Measurements from ENCODE around the gene AKIRIN1. TPM values are rescaled to one million over a fixed set of nuclear protein-coding genes. Genes with fewer than 3 reads are reported as not detected.
A peak's percentile ranks its signal among the peaks of the same experiment; 100 is the strongest.
"Not testable (repeated sequence)": the region's sequence is repeated elsewhere in the genome, so short reads cannot be mapped to it uniquely, and the experiment has no call there.

Gene AKIRIN1
- total RNA-seq, 1 experiment from 2014 or later: 268 TPM

DNA sequence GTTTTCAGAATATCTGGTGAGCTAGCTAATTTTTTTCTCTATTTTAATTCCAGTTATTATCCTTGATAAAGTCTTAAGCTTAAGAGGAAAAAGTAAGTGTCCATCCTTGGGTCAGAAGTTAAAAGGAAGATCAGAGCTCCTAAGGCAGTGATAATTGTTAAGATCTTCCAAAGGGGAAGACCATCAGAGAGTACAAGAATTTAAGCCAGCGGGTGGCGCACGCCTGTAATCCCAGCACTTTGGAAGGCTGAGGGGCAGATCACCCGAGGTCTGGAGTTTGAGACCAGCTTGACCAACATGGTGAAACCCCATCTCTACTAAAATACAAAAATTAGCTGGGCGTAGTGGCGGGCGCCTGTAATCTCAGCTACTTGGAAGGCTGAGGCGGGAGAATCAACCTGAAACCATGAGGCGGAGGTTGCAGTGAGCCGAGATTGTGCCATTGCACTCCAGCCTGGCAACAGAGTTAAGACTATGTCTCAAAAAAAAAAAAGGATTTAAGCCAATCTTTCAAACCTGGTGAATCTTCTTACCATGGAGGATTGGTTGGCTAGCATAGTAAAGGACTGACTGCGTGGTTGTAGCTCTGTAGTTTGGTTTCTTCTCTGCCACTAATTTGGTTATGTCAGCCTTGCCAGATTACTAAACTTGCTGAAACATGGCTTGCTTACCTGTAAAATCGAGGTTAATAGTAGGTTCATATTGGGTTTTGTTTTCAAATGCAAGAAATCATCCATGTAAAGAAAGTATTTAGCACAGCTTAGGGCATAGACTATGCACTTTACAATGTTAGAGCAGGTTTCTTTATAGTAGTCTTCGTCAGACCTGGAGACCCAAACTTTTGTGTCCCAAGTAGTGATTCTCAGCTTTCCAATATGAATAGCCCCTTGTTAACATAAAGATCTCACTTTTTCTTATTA is 15.9 kb downstream of the AKIRIN1 start:
- DNase-seq: peak; percentile 2
- no peaks in the 10 kb centered on the region for H3K27me3 ChIP-seq (ENCODE audit: control insufficient read depth, insufficient read depth, low read length)
- H3K4me3 ChIP-seq (ENCODE audit: insufficient read depth, low read depth, low read length): no peak overlapping the region
- peaks cover 43% of the 10 kb centered on the region for H3K36me3 ChIP-seq (replicated peaks; ENCODE audit: control insufficient read depth, insufficient read depth, low read length)

DNA sequence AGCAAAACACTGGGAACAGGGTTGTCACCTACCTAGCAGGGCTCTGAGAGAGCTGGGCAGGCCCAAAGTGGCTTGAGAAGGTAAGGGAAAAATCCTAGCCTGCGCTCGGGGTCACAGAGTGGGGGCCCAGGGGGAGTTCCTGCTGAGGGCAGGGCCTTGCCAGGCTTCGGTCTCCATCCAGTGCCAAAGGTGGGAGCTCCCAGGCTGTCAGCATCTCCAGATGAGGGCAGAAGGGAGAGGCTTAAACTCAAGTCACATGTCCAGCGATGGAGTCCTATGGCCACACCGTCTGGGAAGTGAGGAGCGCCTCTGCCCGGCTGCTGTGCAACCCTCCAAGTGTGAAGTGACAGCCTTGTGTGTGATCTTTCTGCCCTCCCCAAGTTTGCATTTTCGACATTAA is 23.9 kb downstream of the AKIRIN1 start:
- not testable (repeated sequence) for H3K27me3 ChIP-seq (ENCODE audit: control insufficient read depth, insufficient read depth, low read length); H3K4me3 ChIP-seq (ENCODE audit: insufficient read depth, low read depth, low read length); H3K36me3 ChIP-seq (replicated peaks; ENCODE audit: control insufficient read depth, insufficient read depth, low read length); DNase-seq

DNA sequence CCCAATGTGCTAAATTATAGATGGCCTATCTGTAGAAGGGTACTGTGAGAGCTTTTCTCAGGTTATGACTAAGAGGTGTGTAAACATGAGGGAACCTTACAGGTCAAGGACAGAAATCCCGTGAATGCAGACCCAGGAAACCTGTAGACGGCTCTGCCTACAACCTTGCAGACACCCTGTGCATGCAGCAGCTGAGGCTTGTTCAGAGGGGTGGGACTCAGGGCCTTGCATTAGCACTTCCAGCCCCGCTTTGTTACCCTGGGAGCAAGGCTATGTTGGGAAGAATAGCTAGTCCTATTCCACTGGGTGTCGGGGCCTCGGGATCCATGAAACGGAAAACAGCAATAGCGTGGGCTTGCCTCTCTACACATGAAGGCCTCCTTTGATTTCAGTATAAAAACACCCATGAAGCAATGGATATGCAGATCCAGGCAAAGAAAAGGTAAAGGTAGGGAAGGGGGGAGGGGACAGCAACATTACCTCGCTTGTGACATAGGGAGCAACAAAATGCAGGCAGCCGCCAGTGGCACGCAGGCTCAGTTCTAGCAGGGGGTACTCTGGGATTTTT is 25.6 kb downstream of the AKIRIN1 start:
- no peaks in the 10 kb centered on the region for H3K27me3 ChIP-seq (ENCODE audit: control insufficient read depth, insufficient read depth, low read length)
- H3K4me3 ChIP-seq (ENCODE audit: insufficient read depth, low read depth, low read length): no peak overlapping the region
- no peaks in the 10 kb centered on the region; the same call in 1 of the 2 replicates for H3K36me3 ChIP-seq (replicated peaks; ENCODE audit: control insufficient read depth, insufficient read depth, low read length)
- DNase-seq: peak; percentile 74

DNA sequence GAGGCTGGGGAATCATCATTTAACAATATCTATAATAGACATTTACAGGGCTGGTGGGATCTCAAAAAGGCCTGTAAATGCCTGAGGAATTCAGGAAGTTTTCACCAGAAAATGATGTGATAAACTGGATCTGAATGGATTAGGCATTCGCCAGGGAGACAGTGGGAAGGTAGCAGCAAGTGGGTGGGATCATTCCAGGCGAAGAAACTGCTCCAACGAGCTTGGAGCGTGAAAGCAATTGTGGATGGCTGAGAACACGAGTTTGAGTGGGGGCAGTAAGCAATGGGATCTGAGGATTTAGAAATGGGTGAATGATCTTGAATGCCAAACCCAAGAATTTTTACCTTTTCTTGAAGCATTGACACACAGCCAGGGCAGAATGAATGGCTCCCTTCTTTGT is 26.2 kb downstream of the AKIRIN1 start:
- no peaks in the 10 kb centered on the region for H3K27me3 ChIP-seq (ENCODE audit: control insufficient read depth, insufficient read depth, low read length)

DNA sequence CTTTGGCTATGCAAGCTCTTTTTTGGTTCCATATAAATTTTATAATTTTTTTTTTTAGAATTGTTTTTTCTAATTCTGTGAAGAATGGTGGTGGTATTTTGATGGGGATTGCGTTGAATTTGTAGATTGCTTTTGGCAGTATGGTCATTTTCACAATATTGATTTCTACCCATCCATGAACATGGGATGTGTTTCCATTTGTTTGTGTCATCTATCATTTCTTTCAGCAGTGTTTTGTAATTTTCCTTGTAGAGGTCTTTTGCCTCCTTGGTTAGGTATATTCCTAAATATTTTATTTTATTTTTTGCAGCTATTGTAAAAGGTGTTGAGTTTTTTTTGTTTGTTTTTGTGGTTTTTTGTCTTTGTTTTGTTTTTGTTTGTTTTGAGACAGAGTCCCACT is 29.4 kb downstream of the AKIRIN1 start:
- not testable (repeated sequence) for H3K4me3 ChIP-seq (ENCODE audit: insufficient read depth, low read depth, low read length); DNase-seq; H3K36me3 ChIP-seq (replicated peaks; ENCODE audit: control insufficient read depth, insufficient read depth, low read length); H3K27me3 ChIP-seq (ENCODE audit: control insufficient read depth, insufficient read depth, low read length)

More for the DNA sequence above, 26.2 kb downstream of the AKIRIN1 start:
- H3K36me3 ChIP-seq (replicated peaks; ENCODE audit: control insufficient read depth, insufficient read depth, low read length): no peaks in the 10 kb centered on the region; the same call in 1 of the 2 replicates
- peak; percentile 24 for DNase-seq
- H3K4me3 ChIP-seq (ENCODE audit: insufficient read depth, low read depth, low read length): no peak overlapping the region

DNA sequence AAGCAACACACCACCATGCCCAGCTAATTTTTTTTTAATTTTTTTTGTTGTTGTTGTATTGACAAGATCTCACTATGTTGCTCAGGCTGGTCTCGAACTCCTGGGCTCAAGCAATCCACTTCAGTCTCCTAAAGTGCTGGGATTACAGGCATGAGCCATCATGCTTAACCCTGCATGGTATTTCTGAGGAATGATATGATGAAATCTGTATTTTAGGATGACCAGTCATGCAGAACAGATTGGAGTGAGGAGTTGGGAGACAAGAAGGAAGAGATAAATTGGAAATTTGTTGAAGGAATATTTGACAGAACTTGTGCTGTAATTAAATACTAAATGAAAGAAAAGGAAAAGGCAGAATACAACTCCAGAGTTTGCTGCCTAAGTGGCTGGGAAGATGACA is 30.4 kb downstream of the AKIRIN1 start:
- no peak for DNase-seq

DNA sequence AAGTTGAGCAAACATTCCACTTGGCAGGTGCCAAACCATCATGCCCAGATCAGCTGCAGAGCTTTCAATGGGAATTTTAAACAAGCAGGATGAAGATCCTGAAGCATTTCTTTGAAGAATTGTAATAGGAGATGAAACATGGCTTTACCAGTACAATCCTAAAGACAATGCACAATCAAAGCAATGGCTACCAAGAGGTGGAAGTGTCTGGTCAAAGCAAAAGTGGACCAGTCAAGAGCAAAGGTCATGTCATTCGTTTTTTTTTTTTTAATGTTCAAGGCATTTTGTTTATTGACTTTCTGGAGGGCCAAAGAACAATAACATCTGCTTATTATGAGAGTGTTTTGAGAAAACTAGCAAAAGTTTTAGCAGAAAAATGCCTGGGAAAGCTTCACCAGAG is 32.1 kb downstream of the AKIRIN1 start:
- Histone ChIP-seq H3K36me3 (replicated peaks; ENCODE audit: control insufficient read depth, insufficient read depth, low read length) (no peaks in the 10 kb centered on the region), H3K27me3 (ENCODE audit: control insufficient read depth, insufficient read depth, low read length) (no peaks in the 10 kb centered on the region), H3K4me3 (ENCODE audit: insufficient read depth, low read depth, low read length) (no peak overlapping the region)
- no peak for DNase-seq

More for the DNA sequence above, 30.4 kb downstream of the AKIRIN1 start:
- Histone ChIP-seq H3K27me3 (ENCODE audit: control insufficient read depth, insufficient read depth, low read length) (no peaks in the 10 kb centered on the region), H3K36me3 (replicated peaks; ENCODE audit: control insufficient read depth, insufficient read depth, low read length) (no peaks in the 10 kb centered on the region), H3K4me3 (ENCODE audit: insufficient read depth, low read depth, low read length) (no peak overlapping the region)

DNA sequence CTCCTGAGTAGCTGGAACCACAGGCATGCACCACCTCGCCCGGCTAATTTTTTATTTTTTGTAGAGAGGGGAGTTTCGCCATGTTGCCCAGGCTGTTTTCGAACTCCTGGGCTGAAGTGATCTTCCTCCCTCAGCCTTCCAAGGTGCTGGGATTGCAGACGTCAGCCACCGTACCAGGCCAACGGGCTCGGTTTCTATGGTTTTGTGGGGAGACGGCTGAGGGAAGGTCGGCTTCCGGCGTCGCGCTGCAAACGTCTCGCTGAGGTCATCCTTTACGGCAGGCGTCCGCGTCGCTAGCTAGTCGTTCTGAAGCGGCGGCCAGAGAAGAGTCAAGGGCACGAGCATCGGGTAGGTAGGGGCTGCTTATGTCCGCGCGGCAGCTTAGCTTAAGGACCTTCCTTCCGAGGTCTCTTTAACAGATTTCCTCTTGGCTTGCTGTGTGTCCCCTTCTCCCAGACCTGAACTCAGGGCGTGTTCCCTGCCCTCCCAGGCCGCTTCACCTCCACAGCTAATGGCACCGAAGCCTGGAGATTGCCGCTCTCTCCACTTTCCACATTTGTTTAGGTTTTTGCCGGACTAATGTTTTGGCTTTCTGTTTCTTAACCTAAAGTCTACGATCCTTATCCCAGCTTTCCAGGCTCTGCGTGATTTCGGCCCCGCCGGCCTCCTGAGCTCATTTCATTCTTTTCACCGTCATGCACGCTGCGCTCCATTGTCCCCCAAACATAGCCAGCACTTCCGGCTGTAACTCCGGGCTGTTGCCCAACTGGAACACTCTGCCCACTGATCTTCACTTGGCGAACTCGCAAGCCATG is 35.2 kb downstream of the AKIRIN1 start, which contains the start of gene NDUFS5:
TSS of gene NDUFS5 (plus strand) at position 300 of the 815 bp plus-strand sequence. CDS start 2,375 bp downstream, outside the sequence.
- peak; percentile 84 for DNase-seq
- no peaks in the 10 kb centered on the region for H3K27me3 ChIP-seq (ENCODE audit: control insufficient read depth, insufficient read depth, low read length)
- H3K4me3 ChIP-seq (ENCODE audit: insufficient read depth, low read depth, low read length): peak within 1 kb of the TSS; percentile 77
- H3K36me3 ChIP-seq (replicated peaks; ENCODE audit: control insufficient read depth, insufficient read depth, low read length): peaks cover 15% of the 10 kb centered on the region

DNA sequence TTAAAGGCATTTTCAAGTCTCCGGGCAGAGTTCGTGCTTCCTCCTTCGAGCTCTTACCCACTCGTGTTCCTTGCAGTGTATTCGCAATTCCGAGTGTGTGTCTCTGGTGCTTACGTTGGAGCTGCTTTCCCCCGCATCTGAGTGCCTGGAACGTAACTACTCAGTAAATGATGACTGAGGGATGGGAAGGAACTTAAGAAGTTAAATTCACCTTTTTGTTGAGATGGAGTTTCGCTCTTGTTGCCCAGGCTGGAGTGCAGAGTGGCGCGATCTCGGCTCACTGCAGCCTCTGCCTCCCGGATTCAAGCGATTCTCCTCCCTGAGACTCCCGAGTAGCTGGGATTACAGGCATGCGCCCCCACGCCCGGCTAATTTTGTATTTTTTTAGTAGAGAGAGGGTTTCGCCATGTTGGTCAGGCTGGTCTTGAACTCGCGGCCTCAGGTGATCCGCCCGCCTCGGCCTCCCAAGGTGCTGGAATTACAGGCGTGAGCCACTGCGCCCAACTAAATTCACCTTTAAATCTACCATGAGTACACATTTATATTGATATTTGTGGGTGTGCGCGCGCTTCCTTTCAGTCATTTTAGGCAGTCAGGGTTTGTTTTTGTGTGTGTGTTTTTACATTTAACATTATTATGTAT is 35.9 kb downstream of the AKIRIN1 start:
- DNase-seq: no peak
- peaks cover 17% of the 10 kb centered on the region for H3K36me3 ChIP-seq (replicated peaks; ENCODE audit: control insufficient read depth, insufficient read depth, low read length)
- H3K4me3 ChIP-seq (ENCODE audit: insufficient read depth, low read depth, low read length): peak overlapping the region; percentile 77
- no peaks in the 10 kb centered on the region for H3K27me3 ChIP-seq (ENCODE audit: control insufficient read depth, insufficient read depth, low read length)

GRCh38 chr1:39034114-39034654 is 43.1 kb downstream of the AKIRIN1 start:
- Histone ChIP-seq H3K36me3 (replicated peaks; ENCODE audit: control insufficient read depth, insufficient read depth, low read length) (peaks cover 19% of the 10 kb centered on the region), H3K4me3 (ENCODE audit: insufficient read depth, low read depth, low read length) (no peak overlapping the region), H3K27me3 (ENCODE audit: control insufficient read depth, insufficient read depth, low read length) (no peaks in the 10 kb centered on the region)
- DNase-seq: no peak

DNA sequence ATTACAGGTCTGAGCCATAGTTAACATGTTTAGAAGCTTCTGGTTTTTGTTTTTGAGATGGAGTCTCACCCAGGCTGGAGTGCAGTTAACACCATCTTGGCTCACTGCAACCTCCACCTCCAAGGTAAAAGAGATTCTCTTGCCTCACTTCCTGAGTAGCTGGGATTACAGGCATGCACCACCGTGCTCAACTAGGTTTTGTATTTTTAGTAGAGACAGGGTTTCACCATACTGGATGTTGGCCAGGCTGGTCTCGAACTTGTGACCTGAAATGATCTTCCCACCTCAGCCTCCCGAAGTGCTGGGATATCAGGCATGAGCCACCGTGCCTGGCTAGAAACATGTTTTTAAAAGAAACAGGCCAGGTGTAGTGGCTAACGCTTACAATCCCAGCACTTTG is 45.6 kb downstream of the AKIRIN1 start:
- Histone ChIP-seq H3K27me3 (ENCODE audit: control insufficient read depth, insufficient read depth, low read length) (no peaks in the 10 kb centered on the region), H3K36me3 (replicated peaks; ENCODE audit: control insufficient read depth, insufficient read depth, low read length) (peaks cover 8% of the 10 kb centered on the region), H3K4me3 (ENCODE audit: insufficient read depth, low read depth, low read length) (no peak overlapping the region)
- no peak for DNase-seq

- Histone ChIP-seq H3K36me3 (replicated peaks; ENCODE audit: control insufficient read depth, insufficient read depth, low read length) (peaks cover 1% of the 10 kb centered on the region; the same call in 1 of the 2 replicates), H3K27me3 (ENCODE audit: control insufficient read depth, insufficient read depth, low read length) (no peaks in the 10 kb centered on the region), H3K4me3 (ENCODE audit: insufficient read depth, low read depth, low read length) (no peak overlapping the region)
- DNase-seq: no peak
Measured at GRCh38 chr1:39043513-39043912, 52.4 kb downstream of the AKIRIN1 start.

DNA sequence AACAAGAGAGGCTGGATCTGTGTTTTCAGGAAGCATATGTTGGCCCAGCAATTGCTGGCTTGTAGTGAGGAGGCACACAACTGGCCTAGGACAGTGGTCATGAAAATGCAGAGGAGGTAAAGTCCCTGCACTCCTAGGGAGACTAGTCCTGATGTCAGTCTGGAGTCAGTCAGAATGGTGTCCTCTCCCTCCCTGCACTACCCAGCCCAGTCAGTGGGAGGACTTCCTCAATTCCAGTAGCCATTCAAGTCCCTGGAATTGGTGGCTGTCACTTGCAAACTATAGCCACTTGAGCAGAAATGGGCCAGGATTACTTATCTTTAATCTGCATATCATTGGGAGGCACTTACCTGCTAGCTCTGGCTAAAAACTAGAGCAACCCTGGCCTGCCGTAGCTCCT is 53.7 kb downstream of the AKIRIN1 start:
- Histone ChIP-seq H3K4me3 (ENCODE audit: insufficient read depth, low read depth, low read length) (no peak overlapping the region), H3K27me3 (ENCODE audit: control insufficient read depth, insufficient read depth, low read length) (no peaks in the 10 kb centered on the region)
- DNase-seq: peak; percentile 41

DNA sequence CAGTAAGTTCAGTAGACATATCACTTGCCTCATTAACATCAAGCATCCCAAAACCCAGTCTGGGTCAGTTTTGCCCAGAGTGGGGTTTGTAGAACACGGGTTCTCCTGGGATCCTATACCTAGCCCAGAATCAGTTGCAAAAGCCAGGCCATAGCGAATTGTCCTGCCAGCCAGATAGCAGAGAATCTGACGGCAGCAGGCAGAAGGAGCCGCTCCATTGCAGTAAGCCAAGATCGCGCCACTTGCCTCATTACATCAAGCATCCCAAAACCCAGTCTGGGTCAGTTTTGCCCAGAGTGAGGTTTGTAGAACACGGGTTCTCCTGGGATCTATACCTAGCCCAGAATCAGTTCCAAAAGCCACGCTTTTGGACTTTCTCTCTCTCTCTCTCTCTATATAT is 54.2 kb downstream of the AKIRIN1 start:
- H3K36me3 ChIP-seq (replicated peaks; ENCODE audit: control insufficient read depth, insufficient read depth, low read length): peaks cover 1% of the 10 kb centered on the region; the same call in 1 of the 2 replicates

More for the DNA sequence above, 53.7 kb downstream of the AKIRIN1 start:
- peaks cover 1% of the 10 kb centered on the region; the same call in 1 of the 2 replicates for H3K36me3 ChIP-seq (replicated peaks; ENCODE audit: control insufficient read depth, insufficient read depth, low read length)

More for the DNA sequence above, 54.2 kb downstream of the AKIRIN1 start:
- no peaks in the 10 kb centered on the region for H3K27me3 ChIP-seq (ENCODE audit: control insufficient read depth, insufficient read depth, low read length)
- no peak for DNase-seq
- H3K4me3 ChIP-seq (ENCODE audit: insufficient read depth, low read depth, low read length): no peak overlapping the region
